ENCODE results near the gene OLIG1. TPM values are rescaled to one million over a fixed set of nuclear protein-coding genes. Genes with fewer than 3 reads are reported as not detected.

Gene OLIG1
- total and polyA plus RNA-seq, 2 of the 8 experiments (the other 6 are each of a cell fraction or from before 2014, with no cell fraction given) = 0.65 to 1.2 TPM

- H2AFZ ChIP-seq (ENCODE audit: low read length) = no peak overlapping the region
- H2BK5ac ChIP-seq (ENCODE audit: low read depth, low read length) = no peak overlapping the region
- TF ChIP-seq GTF2F1 (IDR thresholded peaks at IDR 0.05; ENCODE audit: borderline replicate concordance, low read depth, low read length) = no peak
- TF ChIP-seq RXRA (IDR thresholded peaks at IDR 0.05; ENCODE audit: insufficient read depth, low read depth, low read length) = no peak
- TF ChIP-seq SAP30 (IDR thresholded peaks at IDR 0.05; ENCODE audit: insufficient read depth, insufficient replicate concordance, low read length) = no peak
- TF ChIP-seq PHF8 (conservative IDR thresholded peaks at IDR 0.05; ENCODE audit: low read depth, low read length) = no peak
- TF ChIP-seq EP300 (IDR thresholded peaks at IDR 0.05; ENCODE audit: borderline replicate concordance in 1 of 2, low read depth in 2 of 2, low read length in 2 of 2) = no peak
- TF ChIP-seq FOSL1 (IDR thresholded peaks at IDR 0.05; ENCODE audit: insufficient read depth, low read depth, low read length) = no peak
- TF ChIP-seq ASH2L (IDR thresholded peaks at IDR 0.05; ENCODE audit: low read length) = no peak
- no peak for TF ChIP-seq POLR2AphosphoS5 (IDR thresholded peaks at IDR 0.05; ENCODE audit: low read depth, low read length)
- TF ChIP-seq SP4 (IDR thresholded peaks at IDR 0.05; ENCODE audit: low read length) = no peak
- no peak for TF ChIP-seq RAD21 (IDR thresholded peaks at IDR 0.05 in 1 of 2, conservative IDR thresholded peaks at IDR 0.05 in 1 of 2; ENCODE audit: low read depth in 2 of 2, low read length in 2 of 2)
- no peak for TF ChIP-seq YY1 (IDR thresholded peaks at IDR 0.05; ENCODE audit: low read depth, low read length)
- no peak for TF ChIP-seq GABPA (IDR thresholded peaks at IDR 0.05; ENCODE audit: borderline replicate concordance, insufficient read depth, low read length)
- no peak for TF ChIP-seq JUND (IDR thresholded peaks at IDR 0.05; ENCODE audit: low read length)
- no peak overlapping the region for H2BK20ac ChIP-seq (ENCODE audit: low read length)
- no peak overlapping the region for H3K23ac ChIP-seq (ENCODE audit: insufficient read length)
- no peak overlapping the region for H3K56ac ChIP-seq (replicated peaks; ENCODE audit: insufficient read length, low read depth, low read length)
- H3K9me3 ChIP-seq (ENCODE audit: insufficient read depth in 2 of 2, low read depth in 1 of 2, low read length in 1 of 2) = no peaks in the 10 kb centered on the region
- no peak overlapping the region for H3K4me3 ChIP-seq (ENCODE audit: extremely low read depth in 1 of 4, insufficient read depth in 2 of 4, low read depth in 3 of 4, low read length in 4 of 4)
- 73% methylated on average over 13 of the region's 13 CpGs; no CpG with 5 or more reads in 1 of the 2 experiments for WGBS, 2 experiments (ENCODE audit: extremely low coverage in 1 of 2, insufficient coverage in 1 of 2, insufficient read length in 1 of 2, insufficient replicate concordance in 2 of 2, low coverage in 1 of 2, low lambda C conversion rate in 2 of 2, missing lambda C conversion rate in 1 of 2)
- H2BK12ac ChIP-seq (ENCODE audit: low read depth, low read length) = no peak overlapping the region
- H2BK15ac ChIP-seq (ENCODE audit: low read length) = no peak overlapping the region
- H3K79me1 ChIP-seq (ENCODE audit: low read depth, low read length) = no peaks in the 10 kb centered on the region
- H3K36me3 ChIP-seq (ENCODE audit: control insufficient read depth in 2 of 4, insufficient read depth in 4 of 4, low read length in 3 of 4) = no peaks in the 10 kb centered on the region
- peaks cover 8% of the 10 kb centered on the region; the same call in 1 of the 2 replicates for H3K23me2 ChIP-seq (ENCODE audit: low read depth, low read length)
- H3K9ac ChIP-seq (replicated peaks in 1 of 4; ENCODE audit: extremely low read depth in 1 of 4, low read depth in 3 of 4, low read length in 3 of 4) = no peak overlapping the region
- POLR2A ChIA-PET (ENCODE audit: partially characterized antibody) = no interaction called here
- H3K14ac ChIP-seq (ENCODE audit: insufficient read length) = no peak overlapping the region
- H4K20me1 ChIP-seq (replicated peaks in 1 of 2; ENCODE audit: control insufficient read depth in 1 of 2, insufficient read depth in 2 of 2, low read length in 2 of 2) = no peaks in the 10 kb centered on the region
- H3K4me2 ChIP-seq (ENCODE audit: insufficient read depth in 1 of 2, low read depth in 2 of 2, low read length in 2 of 2) = no peak overlapping the region
- no peak overlapping the region for H4K8ac ChIP-seq (ENCODE audit: extremely low read depth, insufficient read depth, low read length)
- H3K4me1 ChIP-seq (replicated peaks in 1 of 4; ENCODE audit: control insufficient read depth in 3 of 4, insufficient read depth in 4 of 4, low read length in 3 of 4) = peaks cover 5 to 22% (median 16%) of the 10 kb centered on the region in 4 experiments; a peak in 6 of 7 replicates
- FAIRE-seq (no peak), DNase-seq (ENCODE audit: low read depth in 1 of 2, low spot score in 2 of 2) (no peak)
- no peak overlapping the region for H4K91ac ChIP-seq (replicated peaks; ENCODE audit: insufficient read length, low read length)
- peaks cover 1 to 21% (median 18%) of the 10 kb centered on the region in 4 experiments for H3K27me3 ChIP-seq (replicated peaks in 1 of 4; ENCODE audit: control insufficient read depth in 3 of 4, extremely low read depth in 1 of 4, insufficient read depth in 3 of 4, low read length in 3 of 4)
- H3K4ac ChIP-seq (replicated peaks; ENCODE audit: insufficient read length, low read depth, low read length) = no peak overlapping the region
- no peak overlapping the region for H3K27ac ChIP-seq (ENCODE audit: low read depth, low read length)
- no peak overlapping the region for H2BK120ac ChIP-seq (replicated peaks; ENCODE audit: low read depth, low read length)
- no peak overlapping the region for H4K5ac ChIP-seq (ENCODE audit: insufficient read length, low read depth, low read length)
- no peak overlapping the region for H2AK5ac ChIP-seq (ENCODE audit: low read depth, low read length)
- H3K79me2 ChIP-seq (ENCODE audit: control insufficient read depth in 1 of 2, insufficient read depth in 2 of 2, low read length in 2 of 2) = no peaks in the 10 kb centered on the region
- H3K18ac ChIP-seq (ENCODE audit: extremely low read depth, low read length) = no peak overlapping the region
- CTCF ChIA-PET (ENCODE audit: partially characterized antibody) = interaction anchor here (0.6 to 1.8 kb wide), 5 partner anchors 15 to 148 kb away, joined by 3 to 7 read pairs (median 3); no protein-coding TSS in a partner anchor
These were observed 43.2 kb downstream of the OLIG1 start for GRCh38 chr21:33113131-33113530.

All from H1 (cell line).